HL-60/S4 treated with retinoic acid at 250 ng/mL for 4 days and 3 days (cell line): ENCODE data around the gene SNRNP70.
"Not testable (repeated sequence)": the region's sequence is repeated elsewhere in the genome, so short reads cannot be mapped to it uniquely, and the experiment has no call there.

Source experiments
- in situ Hi-C: fragments of 300-500 bp; cut with MboI; formaldehyde crosslinking; loops from 2 replicates; pipeline ENCODE4 v1.7.0; 2022; ENCODE audit warnings: low sequenced_read_pairs

Gene SNRNP70

GRCh38 chr19:49119411-49120324, 34.4 kb downstream of the SNRNP70 start, which contains the start of gene PPFIA3:
Gene PPFIA3, plus strand, starts transcription at chr19:49119544. Its CDS starts 8,330 bp downstream, at chr19:49127874.
- in situ Hi-C loops = no loop called here

GRCh38 chr19:49120325-49120683, 35.1 kb downstream of the SNRNP70 start:
- in situ Hi-C loops = no loop called here

- in situ Hi-C loops = no loop called here
Observed at GRCh38 chr19:49120868-49121267, 35.6 kb downstream of the SNRNP70 start.

- in situ Hi-C loops = not testable (repeated sequence)
Observed at GRCh38 chr19:49121841-49122240, 36.6 kb downstream of the SNRNP70 start.

- in situ Hi-C loops = not testable (repeated sequence)
Observed at GRCh38 chr19:49123285-49123684, 38.0 kb downstream of the SNRNP70 start.

- in situ Hi-C loops = no loop called here
Observed at GRCh38 chr19:49125025-49125731, 39.9 kb downstream of the SNRNP70 start.

GRCh38 chr19:49126575-49126974, 41.3 kb downstream of the SNRNP70 start:
- in situ Hi-C loops = no loop called here

- in situ Hi-C loops = not testable (repeated sequence)
Observed at GRCh38 chr19:49127225-49127624, 42.0 kb downstream of the SNRNP70 start.

- in situ Hi-C loops = no loop called here
Observed at GRCh38 chr19:49127674-49128544, 42.7 kb downstream of the SNRNP70 start.

GRCh38 chr19:49128545-49129237, 43.4 kb downstream of the SNRNP70 start:
- in situ Hi-C loops = no loop called here

GRCh38 chr19:49129238-49129583, 44.0 kb downstream of the SNRNP70 start:
- in situ Hi-C loops = no loop called here

GRCh38 chr19:49130325-49130724, 45.1 kb downstream of the SNRNP70 start:
- in situ Hi-C loops = no loop called here

- in situ Hi-C loops = no loop called here
Observed at GRCh38 chr19:49132974-49133609, 47.8 kb downstream of the SNRNP70 start.

GRCh38 chr19:49133621-49134454, 48.6 kb downstream of the SNRNP70 start:
- in situ Hi-C loops = no loop called here

GRCh38 chr19:49135686-49136085, 50.4 kb downstream of the SNRNP70 start:
- in situ Hi-C loops = no loop called here

- in situ Hi-C loops = no loop called here
Observed at GRCh38 chr19:49136771-49137171, 51.5 kb downstream of the SNRNP70 start.

GRCh38 chr19:49140951-49141350, 55.7 kb downstream of the SNRNP70 start:
- in situ Hi-C loops = no loop called here

GRCh38 chr19:49141352-49141751, 56.1 kb downstream of the SNRNP70 start:
- in situ Hi-C loops = no loop called here

GRCh38 chr19:49142866-49143335, 57.6 kb downstream of the SNRNP70 start:
- in situ Hi-C loops = no loop called here
